ENCODE measurements around the gene KCNJ6. TPM values are rescaled to one million over a fixed set of nuclear protein-coding genes. Genes with fewer than 3 reads are reported as not detected.

Gene KCNJ6
- total RNA-seq, 1 donor from 2014 or later = not detected

DNA sequence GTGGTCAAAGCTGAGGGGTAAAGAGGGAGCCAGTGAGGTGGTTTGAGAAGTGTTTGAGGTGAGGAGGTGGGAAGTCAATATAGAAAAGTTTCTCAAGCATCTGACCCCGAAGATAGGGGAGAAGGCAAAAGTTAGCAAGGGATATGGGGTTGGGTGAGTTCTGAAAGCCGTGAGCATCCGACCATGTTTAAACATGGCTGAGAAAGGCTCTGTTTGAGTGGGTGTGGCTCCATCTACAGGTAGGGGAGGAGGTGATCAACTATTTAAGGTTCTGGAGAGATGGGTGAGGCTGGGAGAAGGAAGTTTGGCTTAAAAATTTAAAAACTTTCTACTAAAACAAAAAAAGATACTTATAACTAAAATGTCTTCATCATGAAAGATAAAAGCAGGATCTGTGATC is 273.8 kb downstream of the KCNJ6 start:
- DNase-seq (ENCODE audit: low spot score) = no peak
- intact Hi-C loops (cut with DNase I) = no loop called here
- ATAC-seq = no peak

DNA sequence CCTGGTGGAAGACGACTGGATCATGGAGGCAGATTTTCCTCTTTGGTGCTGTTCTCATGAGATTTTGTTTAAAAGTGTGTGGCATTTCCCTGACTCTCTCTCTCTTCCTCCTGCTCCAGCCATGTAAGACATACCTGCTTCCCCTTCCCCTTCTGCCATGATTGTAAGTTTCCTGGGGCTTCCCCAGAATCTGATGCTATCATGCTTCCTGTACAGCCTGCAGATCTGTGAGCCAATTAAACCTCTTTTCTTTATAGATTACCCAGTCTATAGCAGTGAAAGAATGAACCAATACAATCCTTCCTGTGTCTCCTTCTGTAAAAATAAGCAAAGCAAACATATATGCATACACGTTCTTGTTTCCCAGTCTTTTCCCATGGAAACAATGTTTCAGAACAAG is 276.5 kb downstream of the KCNJ6 start:
- ATAC-seq (no peak), DNase-seq (ENCODE audit: low spot score) (no peak)
- intact Hi-C loops (cut with DNase I) = no loop called here

DNA sequence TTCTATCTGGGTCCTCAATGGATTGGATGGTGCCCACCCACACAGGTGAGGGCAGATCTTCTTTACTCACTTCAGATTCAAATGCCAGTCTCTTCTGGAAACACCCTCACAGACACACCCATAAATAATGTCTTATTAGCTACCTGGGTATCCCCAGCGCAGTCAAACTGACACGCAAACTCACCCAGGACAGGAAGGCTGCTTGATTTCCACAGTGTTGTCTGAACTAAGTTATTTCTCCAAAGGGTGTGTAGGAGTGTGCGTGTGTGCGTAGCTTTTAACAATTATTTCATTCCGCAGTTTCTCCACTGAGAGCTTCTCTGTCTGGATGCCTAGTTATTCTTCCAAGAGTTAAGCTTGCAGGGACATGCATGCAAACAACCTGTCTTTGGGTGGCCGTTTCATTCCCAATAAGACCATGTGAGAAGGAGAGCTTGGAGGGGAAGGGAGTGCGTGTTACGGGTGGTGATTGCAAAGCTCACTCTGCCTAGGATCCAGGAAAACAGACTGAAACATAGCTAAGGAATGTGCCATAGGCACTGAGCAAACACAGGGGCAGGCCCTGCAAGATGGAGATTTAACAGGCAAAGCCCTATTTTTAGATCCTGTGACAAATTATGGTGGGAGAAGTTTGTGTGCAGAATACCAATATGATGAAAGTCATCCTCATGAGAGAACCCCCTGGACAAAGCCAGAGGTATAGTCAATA is 280.0 kb downstream of the KCNJ6 start:
- DNase-seq (ENCODE audit: low spot score) (no peak), ATAC-seq (no peak)
- intact Hi-C loops (cut with DNase I) = no loop called here

DNA sequence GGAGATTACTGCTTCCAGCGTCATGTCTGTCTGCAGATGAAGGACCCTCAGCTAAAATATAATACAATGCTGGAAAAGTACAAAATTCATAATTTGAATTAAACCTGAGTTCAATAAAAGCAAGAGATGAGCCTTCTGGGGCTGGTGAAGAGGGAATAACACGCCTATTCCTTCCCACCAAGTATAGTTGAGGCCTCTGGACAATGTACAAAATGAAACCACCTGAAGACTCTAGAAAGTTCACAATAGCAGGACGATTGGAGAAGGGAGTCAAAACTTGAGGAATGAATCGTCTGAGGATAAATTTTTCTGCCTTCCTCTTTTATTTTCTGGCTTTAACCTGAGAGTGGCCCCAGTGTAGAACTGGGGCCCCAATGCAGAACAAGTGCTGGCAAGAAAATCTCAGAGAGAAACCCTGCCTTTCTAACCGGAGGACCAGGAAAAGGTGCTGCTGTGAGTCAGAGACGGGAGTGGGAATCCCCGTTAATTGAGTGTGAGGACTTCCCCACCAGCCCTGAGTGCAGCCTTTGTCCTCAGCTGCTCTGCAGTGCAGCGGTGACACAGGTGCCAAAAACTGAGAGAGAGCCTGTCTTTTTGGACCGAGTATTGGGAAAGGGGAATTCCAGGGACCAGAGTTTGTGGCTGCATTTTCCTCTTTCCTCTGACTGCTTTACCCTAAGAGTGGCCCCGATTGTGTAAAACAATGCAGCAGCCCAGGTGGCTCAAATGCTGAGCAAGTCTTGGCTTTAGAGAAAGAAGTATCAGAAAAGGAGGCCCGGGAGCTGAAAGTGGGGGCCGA is 284.7 kb downstream of the KCNJ6 start:
- no peak for ATAC-seq
- intact Hi-C loops (cut with DNase I) = no loop called here

DNA sequence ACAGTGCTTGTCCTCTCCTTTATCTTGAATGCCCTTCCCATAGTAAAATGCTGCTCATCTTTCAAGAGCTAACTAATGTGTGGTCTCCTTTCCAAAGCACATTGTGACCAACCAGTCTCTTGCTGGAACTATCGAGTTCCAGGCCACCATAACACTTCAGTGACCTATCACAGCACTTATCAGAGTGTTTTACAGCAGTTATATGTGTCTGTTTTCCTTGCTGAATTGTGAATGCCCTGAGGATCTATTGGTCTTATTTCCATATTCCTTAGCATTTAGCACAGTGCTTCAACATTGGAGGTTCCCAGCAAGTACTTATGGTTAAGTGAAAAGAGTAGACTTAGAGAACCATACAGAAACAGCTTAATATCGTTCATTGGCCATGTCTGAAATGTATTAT is 285.4 kb downstream of the KCNJ6 start:
- no peak for DNase-seq (ENCODE audit: low spot score)
- ATAC-seq = no peak
- intact Hi-C loops (cut with DNase I) = no loop called here

More for the DNA sequence above, 284.7 kb downstream of the KCNJ6 start:
- no peak for DNase-seq (ENCODE audit: low spot score)

DNA sequence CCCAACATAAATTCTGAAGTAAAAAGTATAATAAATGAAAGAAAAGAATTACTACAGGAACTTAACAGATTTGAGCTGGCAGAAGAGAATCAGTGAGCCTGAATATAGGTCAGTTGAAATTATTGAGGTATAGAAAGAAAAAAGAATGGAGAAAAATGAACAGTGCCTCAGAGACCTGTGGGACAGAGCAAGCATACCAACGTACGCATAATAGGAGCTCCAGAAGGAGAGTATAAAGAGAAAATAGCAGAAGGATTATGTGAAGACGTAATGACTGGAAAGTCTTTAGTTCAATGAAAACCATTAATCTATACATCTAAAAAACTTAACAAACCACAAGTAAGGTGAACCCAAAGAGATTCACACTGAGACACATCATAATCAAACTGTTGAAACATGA is 287.9 kb downstream of the KCNJ6 start:
- intact Hi-C loops (cut with DNase I) = no loop called here
- no peak for DNase-seq (ENCODE audit: low spot score)
- ATAC-seq = no peak

DNA sequence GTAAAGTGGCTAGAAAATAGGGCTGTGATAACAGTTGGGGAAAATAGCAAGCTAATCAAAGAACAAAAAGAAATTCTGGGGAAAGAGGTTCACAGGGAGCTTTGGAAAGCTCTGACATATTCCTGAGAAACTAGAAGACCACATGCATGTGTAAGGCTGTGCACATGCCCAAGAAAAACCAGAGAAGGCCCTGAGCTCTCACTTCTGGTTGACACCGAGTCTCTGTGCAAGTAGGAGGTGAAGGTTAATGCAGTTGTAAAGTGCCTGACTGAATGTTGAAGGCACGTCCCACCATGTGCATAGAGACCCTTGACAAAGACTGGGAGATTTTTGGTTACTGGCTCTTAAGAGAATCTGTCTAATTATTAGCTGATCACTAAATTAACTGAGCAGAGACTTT is 288.7 kb downstream of the KCNJ6 start:
- no peak for ATAC-seq
- intact Hi-C loops (cut with DNase I) = no loop called here

DNA sequence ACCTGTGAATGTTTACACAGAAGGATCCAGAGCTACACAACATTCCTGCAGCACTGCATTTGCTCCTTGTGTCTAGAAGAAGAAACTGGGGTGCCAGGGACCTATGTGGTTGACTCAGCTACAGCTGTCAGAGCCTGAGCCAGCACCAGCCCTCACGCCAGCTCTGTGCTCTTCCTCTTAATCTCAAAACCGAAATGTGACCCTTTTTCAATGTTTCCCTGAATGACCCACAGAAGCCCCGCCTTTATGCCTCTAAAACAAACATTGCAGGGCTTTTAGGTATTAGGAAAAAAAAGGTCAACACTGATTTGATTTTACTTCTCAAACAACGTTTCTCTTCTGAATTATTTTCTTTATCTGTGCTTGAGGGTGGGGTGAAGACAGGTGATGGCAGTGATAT is 289.2 kb downstream of the KCNJ6 start:
- DNase-seq (ENCODE audit: low spot score) = no peak
- no peak for ATAC-seq
- intact Hi-C loops (cut with DNase I) = no loop called here

More for the DNA sequence above, 288.7 kb downstream of the KCNJ6 start:
- DNase-seq (ENCODE audit: low spot score) = no peak

DNA sequence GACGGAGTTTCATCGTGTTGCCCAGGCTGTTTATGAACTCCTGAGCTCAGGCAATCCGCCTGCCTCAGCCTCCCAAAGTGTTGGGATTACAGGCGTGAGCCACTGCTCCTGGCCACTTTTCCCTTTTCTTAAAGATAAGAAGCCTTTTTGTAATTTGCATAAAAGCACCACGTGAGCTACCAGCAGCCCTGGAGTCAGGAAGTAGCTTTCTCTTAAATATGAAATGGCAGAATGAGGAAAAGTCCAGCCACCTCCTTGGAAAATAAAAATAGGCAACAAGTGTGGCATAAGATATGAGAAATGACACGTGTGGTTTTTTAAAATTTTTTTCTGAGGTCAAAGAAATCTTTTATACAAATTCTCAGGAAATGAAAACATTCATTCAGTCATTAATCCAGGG is 289.9 kb downstream of the KCNJ6 start:
- intact Hi-C loops (cut with DNase I) = no loop called here
- ATAC-seq = no peak

DNA sequence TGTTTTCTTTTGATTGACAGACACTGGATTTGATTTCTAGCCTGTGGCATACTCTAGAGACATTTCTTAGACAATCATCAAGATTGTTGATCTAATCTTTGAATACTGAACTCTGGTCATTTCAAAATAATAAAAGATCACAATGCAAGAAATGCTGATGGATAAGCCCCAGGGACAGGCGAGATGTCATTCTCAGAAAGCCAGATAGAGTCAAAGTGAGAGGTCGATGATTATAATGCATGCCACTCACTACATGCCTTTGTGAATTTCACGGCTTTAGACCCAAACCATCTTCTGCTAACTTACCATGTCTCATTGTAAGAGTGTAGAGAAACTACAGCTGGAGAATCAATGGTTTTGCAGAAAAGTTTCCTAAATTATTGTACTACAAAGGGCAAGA is 292.6 kb downstream of the KCNJ6 start:
- intact Hi-C loops (cut with DNase I) = no loop called here
- DNase-seq (ENCODE audit: low spot score) (no peak), ATAC-seq (no peak)

More for the DNA sequence above, 289.9 kb downstream of the KCNJ6 start:
- no peak for DNase-seq (ENCODE audit: low spot score)

DNA sequence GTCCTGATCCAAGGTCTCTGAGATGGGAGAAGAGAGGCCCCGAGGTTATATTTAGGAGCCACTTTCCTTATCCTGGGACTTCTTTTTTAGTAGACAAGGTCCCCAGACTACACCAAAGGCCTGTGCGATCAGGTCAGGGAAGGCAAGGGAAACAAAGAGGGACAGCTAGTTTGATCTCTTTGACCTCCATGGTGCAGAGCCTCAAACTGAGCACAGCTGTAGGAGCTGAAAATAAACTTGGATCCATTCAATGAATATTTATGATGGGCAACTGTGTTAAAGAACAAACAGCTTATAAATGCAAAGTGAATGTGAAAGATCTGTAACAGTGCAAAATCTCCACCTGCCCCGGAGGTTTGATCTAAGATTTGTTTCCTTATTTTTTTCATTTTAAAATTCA is 293.1 kb downstream of the KCNJ6 start:
- no peak for DNase-seq (ENCODE audit: low spot score)
- intact Hi-C loops (cut with DNase I) = no loop called here
- no peak for ATAC-seq

DNA sequence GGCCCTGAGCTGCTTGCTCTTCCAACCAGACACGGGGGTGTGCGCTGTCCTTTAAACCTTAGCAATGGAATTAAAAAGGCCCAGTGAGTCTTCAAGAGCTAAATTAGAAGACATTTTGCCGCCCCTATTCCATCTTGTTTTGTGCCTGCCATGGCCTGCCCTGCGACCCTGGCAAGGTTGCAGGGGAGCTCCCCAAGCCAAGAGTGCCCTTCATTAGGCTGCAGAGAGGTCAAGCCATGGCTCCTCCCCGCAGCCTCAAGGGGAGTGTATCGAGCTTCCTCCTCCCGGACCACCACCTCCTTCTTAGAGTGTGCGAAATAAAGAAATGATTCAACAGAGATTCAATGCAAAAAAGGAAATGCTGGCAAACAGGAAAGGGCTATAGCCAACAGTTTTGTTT is 293.5 kb downstream of the KCNJ6 start:
- ATAC-seq = no peak
- no peak for DNase-seq (ENCODE audit: low spot score)
- intact Hi-C loops (cut with DNase I) = no loop called here

DNA sequence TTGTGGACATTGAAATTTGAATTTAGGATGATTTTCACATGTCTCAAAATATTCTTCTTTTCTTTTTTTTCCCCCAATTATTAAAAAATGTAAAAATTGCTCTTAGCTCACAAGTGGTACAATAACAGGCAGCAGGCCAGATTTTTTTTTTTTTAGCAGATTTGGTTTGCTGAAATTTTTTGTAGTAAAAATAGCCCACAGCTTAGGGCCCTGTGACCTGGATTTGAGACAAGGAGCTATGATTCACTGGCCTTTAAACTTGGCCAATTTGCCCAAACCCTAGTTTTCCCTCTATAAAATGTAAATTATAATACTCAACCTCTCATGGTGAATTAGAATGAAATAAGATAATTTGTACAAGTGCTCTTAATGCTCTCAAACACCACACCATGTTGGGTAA is 295.9 kb downstream of the KCNJ6 start:
- intact Hi-C loops (cut with DNase I) = no loop called here
- ATAC-seq (no peak), DNase-seq (ENCODE audit: low spot score) (no peak)

DNA sequence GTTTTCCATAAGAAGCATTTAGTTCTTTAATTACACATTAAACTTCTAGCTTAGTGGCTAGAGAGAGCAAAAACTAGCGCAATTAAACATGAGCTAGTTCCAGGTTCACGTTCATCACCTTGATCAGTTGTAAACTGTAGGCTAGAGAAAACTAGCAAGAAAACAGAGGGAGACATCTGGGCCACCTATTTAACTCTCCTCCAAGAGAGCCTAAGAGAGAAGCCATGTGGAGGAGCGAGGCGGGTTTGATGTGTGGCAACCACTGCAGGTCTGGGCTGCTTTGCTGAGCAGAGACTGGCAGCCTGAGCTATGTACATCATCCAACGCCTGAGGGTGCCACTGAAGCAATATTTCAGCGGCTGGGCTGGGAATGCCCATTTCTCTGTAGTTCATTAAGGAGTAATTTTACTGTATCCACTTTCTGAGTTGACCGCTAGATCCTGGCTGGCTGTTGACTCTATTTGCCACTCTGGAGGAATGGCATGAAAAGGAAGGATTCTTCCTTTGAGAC is 296.7 kb downstream of the KCNJ6 start:
- intact Hi-C loops (cut with DNase I) = no loop called here
- ATAC-seq (no peak), DNase-seq (ENCODE audit: low spot score) (no peak)

DNA sequence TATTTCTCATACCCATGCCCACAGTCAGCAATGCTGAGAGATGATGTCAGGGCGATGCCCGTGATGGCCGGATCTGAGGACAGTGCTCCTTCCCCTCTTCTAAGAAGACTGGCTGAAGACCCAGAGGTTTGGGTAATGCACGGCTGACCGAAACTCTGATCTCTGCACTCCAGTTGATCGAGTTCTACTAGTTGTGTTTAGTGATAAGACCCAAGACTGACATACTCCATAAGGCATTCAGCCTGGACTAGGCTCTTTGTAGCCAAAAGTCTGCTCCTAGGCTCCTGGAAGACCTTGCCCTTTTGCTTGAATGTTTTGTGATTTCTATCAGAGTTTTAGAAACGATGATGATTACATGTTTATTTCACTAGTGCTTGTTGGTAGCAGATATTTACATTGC is 298.2 kb downstream of the KCNJ6 start:
- DNase-seq (ENCODE audit: low spot score) = no peak
- ATAC-seq = no peak
- intact Hi-C loops (cut with DNase I) = no loop called here

DNA sequence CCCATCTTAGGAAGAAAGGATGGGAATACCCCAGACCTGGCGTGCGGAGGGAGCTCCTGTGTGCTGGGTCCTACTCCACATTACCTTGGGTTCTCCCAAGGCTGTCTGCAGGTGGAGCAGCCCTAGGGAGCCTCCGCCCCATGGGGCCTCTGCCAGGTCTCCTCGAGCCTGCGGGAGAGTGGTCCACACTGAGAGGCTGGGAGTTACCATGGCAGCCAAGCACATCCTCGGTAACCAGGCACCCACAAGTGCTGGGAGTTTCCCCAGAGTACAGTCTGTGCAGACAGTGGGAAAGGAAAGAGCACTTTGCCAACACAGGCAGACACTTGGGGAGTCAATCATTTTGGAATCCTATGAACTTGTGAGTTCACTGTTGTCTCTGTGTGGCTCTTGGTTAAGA is 300.3 kb downstream of the KCNJ6 start:
- ATAC-seq (no peak), DNase-seq (ENCODE audit: low spot score) (no peak)
- intact Hi-C loops (cut with DNase I) = no loop called here

DNA sequence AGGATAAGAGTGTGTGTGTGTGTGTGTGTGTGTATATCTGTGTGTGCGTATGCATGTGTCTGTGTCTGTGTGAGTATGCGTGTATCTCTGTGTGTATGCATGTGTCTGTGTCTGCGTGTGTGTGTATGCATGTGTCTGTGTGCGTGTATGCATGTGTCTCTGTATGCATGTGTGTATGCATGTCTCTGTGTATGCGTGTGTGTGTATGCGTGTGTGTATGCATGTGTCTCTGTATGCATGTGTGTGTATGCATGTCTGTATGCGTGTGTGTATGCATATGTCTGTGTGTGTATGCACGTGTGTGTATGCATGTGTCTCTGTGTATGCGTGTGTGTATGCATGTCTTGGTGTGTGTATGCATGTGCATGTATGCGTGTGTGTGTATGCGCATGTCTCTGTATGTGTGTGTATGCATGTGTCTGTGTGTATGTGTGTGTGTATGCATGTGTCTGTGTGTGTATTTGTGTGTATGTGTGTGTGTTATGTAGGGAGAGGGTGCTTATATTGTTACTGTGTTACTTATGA is 301.8 kb downstream of the KCNJ6 start:
- no peak for DNase-seq (ENCODE audit: low spot score)
- intact Hi-C loops (cut with DNase I) = no loop called here
- no peak for ATAC-seq

DNA sequence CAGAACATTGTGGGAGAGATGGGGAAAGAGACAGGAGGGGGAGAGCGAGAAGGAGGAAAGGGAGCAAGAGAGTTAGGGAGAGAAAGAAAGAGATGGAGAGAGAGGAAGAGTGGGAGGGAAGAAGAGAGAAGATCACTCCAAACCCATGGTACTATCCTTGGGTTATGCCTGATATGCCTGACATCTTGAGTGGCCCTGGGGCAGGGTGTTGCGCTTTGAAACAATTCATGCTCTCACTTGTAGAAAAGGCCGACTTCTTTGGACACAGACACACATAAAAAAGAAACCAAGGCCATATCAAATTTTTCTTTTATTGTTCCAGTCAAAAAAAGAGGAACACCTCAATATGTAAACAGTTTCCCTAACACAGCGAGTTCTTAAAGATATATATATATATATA is 309.2 kb downstream of the KCNJ6 start:
- no peak for DNase-seq (ENCODE audit: low spot score)
- ATAC-seq = no peak
- intact Hi-C loops (cut with DNase I) = no loop called here

DNA sequence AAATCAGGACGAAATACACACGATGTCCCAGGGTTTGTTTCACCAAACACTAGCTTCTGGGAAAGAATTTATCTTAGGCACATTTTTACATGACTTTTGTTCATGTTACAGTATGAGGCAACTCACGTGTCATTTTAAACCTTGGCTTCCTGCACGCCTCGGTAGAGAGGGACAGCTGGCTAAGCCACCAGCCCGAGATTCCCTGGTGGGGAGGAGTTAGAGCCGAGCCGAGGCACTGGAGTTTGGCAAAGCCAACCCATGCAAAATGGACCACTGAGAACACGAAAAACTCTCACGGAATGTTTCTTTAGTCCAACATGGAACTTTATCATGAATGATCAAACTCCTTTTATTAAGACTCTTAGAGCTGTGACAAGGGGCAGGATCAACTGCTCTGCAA is 309.7 kb downstream of the KCNJ6 start:
- intact Hi-C loops (cut with DNase I) = no loop called here
- no peak for DNase-seq (ENCODE audit: low spot score)
- ATAC-seq = no peak

DNA sequence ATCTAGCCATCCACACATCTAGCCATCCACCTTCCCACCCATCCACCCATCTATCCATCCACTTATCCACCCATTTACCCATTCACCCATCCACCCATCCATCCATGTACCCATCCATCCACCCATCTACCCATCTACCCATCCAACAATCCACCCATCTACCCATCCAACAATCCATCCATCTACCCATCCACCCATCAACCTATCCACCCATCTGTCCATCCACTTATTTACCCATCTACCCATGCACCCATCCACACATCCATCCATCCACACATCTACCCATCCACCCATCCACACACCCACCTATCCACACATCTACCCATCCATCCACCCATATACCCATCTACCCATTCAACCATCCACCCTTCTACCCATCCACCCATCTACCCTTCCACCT is 311.3 kb downstream of the KCNJ6 start:
- ATAC-seq = no peak
- no peak for DNase-seq (ENCODE audit: low spot score)
- intact Hi-C loops (cut with DNase I) = no loop called here
